HG02642 (cell line): Measurements from ENCODE around the gene C5orf63.
A peak's percentile ranks its signal among the peaks of the same experiment; 100 is the strongest.
"Not testable (repeated sequence)": the region's sequence is repeated elsewhere in the genome, so short reads cannot be mapped to it uniquely, and the experiment has no call there.

Experiments
- ATAC-seq: cut with Tn5 transposase; IDR thresholded peaks from one replicate; pipeline ENCODE4 v1.9.1; 2021; ENCODE audit warnings: mild to moderate bottlenecking; ENCODE audit not compliant: unreplicated experiment, poor library complexity

Gene C5orf63

DNA sequence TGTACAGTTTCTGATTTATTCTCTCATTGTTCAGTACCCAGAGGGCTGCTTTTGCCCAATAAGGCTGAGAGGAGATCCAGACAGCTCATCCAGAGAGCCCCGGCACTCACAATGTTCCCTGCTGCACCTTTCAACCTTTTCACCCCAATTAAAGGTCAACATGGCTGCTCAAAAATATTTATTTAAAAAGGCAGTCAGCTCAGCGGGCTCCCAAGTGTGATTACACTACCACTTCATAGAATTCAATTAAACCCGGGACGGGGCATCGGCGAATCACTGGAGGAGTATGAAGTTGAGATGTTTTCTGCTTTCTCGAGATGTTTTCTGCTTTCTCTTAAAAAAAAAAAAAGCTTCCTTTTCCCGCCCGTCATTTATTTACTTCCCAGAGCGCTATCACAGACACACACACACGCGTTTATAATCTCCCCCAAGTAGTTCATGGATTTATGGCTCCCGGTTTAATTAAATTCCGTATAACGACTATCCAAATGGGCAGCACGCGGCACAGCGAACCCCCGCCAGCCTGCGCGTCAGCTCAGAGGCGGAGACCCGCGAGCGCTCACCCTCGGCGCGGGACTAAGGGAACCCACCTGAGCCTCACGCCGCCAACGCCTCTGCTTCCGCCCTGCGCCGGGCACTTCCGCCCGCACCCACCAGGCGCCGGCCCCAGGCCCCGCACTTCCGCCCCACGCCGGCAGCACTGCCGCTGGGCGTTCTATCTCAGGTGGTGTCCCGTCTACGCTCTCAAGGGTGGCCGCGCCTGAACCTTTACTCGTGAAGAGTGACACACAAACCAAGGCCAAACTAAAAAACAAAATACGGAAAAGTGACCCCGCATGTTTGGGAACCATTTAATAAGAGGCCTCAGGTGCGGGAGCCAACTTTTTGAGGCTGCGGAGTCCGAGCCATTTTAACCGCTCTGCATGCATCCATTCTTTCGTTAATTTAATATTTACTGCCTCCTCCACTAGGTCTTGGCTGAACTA is at the start of gene C5orf63:
Gene C5orf63 (minus strand): TSS at position 642 of the 986 bp plus-strand sequence. CDS start 14,507 bp downstream, outside the sequence.
- peak; percentile 100 for ATAC-seq

DNA sequence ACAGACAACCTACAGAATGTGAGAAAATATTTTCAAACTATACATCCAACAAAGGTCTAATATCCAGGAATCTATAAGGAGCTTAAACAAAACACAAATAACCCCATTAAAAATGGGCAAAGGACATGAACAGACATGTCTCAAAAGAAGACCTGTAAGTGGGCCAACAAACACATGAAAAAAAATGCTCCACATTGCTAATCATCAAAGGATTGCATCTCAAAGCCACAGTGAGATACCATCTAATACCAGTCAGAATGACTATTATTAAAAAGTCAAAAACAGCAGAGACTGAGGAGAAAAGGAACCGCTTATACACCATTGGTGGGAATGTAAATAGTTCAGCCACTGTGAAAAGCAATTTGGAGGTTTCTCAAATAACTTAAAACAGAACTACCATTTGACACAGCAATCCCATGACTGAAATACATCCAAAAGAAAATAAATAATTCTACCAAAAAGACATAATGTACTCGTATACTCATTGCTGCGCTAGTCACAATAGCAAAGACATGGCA is 39.1 kb upstream of the C5orf63 start:
- ATAC-seq = no peak

DNA sequence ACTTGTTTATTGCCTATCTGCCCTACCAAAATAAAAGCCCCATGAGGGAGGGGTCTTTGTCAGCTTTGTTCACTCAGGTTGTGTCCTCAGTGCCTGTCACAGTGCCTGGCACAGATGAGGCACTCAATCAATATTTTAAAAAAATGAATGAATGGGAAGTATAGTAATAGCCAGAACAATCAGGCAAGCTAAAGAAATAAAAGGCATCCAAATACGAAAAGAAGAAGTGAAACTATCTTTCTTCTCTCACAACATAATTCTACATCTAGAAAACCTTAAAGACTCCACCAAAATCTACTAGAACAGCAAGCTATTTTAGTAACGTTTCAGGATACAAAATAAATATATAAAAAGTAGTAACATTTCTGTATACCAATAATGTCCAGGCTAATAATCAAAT is 37.8 kb upstream of the C5orf63 start:
- ATAC-seq = no peak

DNA sequence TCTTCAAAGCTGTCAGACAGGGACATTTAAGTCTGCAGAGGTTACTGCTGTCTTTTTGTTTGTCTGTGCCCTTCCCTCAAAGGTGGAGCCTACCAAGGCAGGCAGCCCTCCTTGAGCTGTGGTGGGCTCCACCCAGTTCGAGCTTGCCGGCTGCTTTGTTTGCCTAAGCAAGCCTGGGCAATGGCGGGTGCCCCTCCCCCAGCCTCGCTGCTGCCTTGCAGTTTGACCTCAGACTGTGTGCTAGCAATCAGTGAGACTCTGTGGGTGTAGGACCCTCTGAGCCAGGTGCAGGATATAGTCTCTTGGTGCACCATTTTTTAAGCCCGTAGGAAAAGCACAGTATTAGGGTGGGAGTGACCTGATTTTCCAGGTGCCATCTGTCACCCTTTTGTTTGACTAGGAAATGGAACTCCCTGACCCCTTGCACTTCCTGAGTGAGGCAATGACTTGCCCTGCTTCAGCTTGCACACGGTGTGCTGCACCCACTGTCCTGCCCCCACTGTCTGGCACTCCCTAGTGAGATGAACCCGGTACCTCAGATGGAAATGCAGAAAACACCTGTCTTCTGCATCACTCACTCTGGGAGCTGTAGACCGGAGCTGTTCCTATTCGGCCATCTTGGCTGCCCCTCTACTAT is 35.4 kb upstream of the C5orf63 start:
- ATAC-seq = not testable (repeated sequence)

DNA sequence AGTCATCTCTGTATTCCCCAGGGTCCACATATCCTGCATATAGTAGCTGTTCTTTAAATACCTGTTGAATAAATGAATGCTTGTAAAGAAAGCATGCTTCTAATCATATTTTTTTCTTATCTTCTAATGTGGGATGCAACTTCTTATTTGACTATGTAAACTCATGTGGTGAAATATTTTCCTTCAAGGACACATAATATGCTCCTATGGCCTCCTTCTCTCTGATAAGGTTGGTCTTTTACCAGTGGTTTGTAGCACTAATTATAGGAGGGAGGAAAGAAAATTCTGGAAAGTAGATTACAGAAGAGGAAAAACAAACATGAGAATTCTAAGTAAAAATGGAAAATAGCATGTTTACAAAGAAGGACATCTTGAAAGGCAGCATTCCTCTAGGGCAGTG is 28.6 kb upstream of the C5orf63 start:
- no peak for ATAC-seq

DNA sequence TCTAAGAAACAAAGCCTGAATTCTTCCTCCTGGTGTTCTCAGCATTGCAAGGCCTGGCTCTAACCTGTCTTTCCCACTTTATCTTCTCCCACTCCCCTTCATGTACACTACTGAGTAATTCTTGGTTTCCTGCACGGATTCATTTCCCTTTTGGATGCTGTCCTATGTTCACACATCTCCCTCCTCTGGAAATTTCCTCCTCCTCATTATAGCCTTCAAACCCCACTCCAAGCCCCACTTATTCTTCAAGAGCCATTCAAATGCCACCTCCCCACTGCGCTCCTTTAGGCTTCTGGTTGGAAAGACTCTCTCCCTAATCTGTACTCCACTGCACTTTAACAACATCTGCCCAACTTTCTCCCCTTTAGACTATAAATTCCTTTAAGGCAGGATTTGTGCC is 28.2 kb upstream of the C5orf63 start:
- no peak for ATAC-seq

DNA sequence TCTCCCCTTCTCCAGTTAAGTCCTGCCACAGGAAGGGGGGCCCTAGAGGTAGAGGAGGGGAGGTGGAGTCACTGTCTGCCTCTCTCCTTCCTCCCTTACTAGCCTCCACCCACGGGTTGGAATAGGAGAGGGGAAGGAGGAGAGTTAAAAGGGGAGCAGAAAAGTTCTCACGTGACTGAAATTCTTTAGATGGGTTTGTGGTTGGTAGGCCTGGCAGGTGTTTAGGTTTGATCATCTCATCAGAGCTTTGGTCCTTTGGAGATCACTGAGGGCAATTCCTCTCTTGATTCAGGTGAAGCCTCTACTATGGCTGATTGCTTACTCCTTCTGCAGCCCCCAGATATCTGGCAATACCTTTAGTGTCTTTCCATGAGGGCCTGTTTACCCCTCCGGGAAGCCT is 24.9 kb upstream of the C5orf63 start:
- ATAC-seq = no peak

DNA sequence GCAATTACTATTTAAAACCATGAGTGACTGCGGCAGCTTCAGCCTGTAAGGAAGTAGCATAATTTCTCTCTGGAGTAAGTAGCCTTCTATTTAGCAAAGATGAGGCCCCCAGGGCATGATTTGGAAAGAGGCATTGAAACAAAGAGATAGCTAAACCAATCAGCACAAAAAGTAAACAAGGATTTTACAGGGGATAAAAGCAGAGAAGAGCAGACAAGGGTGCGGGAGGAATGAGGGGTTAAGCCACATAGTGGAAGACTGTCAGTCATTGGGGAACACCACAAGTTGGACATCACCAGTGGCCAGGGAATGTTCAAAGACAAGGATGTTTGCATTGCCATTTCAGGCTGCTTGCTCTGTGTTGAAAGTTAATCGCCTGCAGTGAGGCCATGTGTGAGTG is 24.0 kb upstream of the C5orf63 start:
- no peak for ATAC-seq

DNA sequence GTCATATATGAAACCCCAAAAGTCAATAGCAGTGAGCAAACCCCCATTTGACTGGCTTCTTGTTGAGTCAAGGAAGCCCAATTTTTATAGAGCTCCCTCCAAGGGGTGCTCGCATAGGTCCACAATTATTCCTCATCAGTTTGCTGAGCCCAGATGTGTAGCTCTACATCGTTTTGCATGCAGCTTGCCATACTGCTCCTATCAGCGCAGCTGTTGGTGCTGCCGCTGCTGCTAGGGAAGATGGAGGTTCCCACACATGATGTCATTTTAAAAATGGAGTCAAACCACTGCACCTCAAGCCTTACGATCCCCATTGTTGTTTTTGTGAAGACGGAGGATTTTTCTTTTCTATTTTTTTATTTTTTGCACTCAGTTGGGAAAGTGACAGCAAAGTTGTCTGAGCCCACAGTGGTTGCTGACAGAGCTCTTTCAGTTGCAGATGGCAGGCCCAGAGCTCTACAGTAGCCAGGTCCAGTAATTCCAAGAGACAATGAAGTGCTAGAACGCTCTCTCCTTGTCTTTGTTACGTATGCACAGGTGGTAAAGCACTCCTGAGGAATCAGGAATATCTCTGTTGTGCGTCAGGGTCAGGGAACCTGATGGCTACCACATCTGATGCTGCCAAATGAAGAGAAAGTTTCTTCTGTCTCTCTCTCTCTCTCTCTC is 23.2 kb upstream of the C5orf63 start:
- ATAC-seq = no peak

DNA sequence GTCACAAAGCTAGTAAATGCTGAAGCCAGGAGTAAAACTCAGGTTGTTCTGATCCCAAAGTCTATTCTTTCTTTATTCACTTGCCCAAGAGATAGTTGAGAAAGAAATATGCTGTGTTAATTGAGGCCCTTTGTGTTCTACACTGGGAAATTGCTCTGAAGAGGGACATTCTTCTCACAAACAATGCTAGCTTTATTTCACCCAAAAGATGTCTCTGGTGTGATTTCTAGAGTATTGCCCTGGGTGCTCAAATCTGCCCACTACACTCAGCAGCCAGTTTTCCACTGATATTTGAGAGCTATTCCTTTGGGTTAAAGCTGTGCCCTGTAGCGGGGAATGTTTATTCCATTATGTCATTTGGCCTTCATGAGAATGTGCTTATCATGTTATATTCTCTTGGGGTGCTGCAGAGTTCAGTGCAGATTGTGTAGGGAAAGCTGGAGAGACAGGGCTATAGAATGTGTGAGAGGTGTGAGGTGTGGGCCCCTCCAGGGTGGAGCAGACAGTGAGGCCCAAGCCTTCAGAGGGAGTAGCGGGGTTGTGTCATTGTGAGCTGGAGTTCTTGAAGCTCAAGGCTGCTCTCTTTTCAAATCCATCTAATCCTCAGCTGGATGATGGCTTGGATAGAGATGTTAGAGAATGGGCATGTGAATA is 21.0 kb upstream of the C5orf63 start:
- no peak for ATAC-seq

DNA sequence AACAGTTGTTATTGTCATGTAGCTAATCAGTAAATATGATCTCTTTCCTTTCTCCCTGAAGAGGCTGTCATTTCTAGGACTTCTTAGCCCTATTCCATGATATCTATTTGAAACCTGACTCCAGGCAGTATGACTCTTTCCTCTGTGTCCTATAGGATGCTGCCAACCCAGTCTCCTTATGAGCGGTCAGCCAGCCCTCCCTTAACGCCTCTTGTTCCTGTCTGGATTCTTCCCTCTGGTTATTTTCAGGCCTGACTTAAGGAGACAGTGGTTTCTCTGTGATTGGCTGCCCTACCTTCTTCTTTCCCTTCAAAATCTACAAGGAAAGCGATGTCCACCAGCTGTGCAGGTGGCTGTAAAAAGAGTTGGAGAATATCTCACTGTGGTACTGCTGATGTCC is 19.4 kb upstream of the C5orf63 start:
- ATAC-seq = no peak

DNA sequence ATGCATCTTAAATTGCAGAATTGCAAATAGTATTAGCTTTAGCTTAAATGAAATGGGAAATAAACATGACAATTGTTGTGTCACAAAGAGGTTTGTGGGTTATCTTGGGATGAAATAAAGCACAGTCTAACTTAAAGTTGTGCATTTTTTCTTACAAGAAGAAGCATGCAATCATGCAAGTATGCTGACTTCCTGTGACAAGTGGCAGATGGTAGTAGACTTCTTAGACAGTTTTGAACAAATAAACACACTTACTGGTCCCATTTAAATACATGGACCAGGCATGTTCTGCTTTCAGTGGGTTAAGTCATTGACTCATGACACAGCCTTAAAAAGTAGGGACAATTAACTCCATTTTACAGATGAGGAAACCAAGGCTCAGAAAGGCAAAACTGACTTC is 15.9 kb upstream of the C5orf63 start:
- ATAC-seq = no peak

DNA sequence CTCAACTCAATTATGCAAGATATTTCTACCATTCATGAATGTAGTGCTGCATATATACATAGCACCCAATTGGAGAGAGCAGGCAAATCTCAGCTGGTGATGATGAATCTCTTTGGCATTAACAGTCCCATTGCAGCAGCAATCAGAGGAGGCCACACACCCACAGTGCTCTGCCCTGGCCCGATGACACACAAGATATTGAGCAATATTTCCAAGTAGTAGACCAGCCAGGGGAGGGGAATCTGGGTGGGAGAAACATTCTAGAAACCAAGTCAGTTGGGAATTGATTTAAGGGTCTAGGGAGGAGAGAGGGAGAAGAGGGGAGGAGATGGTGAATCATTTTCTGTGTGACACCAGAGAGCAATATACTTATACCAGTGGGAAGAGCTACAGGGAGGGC is 14.9 kb upstream of the C5orf63 start:
- ATAC-seq = no peak

DNA sequence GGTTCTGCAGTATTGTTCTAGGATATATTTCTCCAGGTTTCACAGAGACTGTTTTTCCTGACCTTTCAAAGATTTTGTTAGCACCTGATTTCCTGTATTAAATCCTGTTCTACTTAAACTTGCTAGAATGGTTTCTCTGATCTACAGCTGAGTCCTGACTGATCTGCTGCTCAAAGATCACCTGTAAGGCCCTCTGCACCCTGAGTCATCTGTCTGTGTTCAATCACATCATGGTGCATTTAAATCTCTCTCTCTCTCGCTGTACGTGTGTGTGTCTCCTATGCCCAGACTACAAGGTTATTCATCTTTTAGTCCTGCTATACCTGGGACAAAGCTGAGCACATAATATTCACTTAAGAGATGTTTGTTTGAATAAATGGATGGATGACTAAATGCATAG is 13.3 kb upstream of the C5orf63 start:
- ATAC-seq = no peak

DNA sequence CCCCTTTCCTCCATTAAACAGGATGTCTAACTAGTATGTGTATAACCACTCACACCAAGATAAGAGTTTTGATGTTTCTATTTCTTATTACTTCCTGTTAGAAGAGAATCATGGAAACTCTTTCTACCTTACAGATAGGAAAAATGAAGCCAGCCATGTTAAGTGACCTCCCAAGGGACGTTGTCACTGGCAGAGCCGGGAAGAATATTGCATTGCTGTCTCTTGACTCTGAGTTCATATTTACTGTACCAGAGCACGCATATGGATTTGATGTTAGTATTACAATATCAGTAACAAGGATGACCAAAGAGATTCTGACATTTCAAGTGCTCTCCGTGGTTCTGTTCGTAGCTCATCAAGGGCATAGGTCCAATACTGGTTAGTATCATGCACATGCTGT is 12.5 kb upstream of the C5orf63 start:
- ATAC-seq = no peak

DNA sequence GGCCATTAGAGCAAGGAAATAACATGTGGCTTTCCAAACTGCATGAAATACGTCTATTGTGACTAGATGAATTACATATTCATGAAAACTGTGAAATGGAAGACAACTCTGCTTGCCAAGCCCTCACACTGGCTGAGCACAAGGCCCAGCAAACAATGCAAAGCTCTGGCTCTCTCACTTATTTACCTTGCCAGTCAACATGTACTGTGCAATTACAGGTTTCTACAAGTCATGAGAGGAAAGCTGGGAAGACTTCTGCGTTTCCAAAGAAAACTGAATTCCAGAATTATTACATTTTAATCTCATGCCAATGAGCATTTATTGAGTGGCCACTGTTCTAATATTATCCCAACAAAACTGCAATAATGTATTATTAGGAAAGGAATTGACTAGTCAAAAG is 12.1 kb upstream of the C5orf63 start:
- ATAC-seq = no peak

DNA sequence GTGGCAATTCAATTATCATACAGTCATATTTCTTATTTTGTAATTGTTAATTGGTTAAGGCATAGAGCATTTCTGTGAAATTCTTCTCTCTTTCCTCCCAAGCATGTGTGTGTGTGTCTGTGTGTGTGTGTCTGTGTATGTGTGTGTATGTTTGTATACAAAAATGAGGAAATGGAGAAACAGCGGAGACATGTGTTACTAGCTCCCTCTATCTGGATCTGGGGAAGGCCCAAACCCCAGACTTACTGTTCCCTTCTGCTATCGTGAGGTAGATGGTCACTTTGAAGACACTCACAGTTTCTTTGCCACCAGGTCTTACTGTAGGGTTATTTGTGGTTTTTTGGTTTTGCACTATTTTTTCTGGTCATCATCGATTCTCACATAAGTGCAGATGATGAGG is 11.4 kb upstream of the C5orf63 start:
- no peak for ATAC-seq

DNA sequence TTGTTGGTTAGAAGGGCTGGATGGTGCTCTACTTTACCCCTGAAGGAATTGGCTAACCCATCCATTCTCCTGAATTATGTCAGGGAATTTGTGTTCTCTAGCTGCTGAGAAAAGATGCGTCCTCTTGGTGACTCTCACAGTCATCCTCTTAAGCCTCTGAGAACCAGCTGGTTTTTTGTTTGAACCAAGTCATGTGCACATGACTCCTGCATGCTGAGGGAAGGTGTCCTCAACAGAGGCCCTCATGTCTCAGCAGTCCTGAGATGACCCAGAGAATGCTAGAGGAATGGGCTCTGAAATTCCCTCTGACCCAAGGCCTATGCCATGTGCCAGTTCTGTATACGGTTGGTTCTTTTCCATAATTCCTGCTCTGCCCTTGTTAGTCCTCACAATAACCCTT is 10.4 kb upstream of the C5orf63 start:
- ATAC-seq = no peak

DNA sequence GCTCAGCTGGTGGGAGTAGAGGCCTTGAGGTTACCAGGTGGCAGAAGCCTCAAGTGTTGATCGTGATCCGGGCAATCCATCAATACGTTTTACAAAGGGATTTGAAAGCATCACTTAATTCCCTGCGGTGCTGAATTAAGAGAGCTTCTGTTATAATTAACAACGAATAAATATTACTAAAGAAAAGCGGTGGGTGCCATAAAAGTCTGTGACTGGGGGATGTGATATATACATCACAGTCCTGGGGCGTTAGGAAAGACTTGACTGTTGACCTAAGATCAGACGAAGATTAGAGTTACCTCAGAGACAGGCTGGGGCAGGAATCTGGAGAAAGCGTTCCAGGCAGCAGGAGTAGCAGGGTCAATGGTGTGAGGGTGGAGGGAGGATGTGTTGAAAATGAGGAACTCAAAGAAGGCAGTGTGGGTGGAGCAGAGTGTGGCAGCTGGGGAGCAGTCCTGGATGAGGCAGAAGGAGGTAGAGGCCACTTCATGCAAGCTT is 6.7 kb upstream of the C5orf63 start:
- no peak for ATAC-seq

DNA sequence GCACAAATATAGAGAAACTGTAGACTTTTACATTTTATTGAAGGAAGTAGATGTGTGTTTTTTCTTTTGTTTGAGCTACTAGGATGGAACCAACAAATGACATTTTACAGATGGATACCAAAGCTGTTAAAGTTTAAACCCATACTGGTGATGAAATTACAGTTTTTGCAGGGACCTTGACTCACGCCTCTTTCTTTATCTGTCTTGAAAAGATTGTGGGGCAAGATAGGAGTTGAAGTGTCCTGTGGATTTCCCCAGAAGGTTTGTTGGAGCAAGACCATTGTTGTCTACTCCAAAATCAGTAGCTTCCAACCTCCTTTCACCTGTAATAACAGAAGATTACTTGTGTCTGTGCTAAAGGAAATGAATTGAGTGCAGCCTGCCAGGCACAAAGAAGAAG is 4.1 kb upstream of the C5orf63 start:
- ATAC-seq = no peak
